ENCODE data around the gene PTGIS.

PTGIS gene

GRCh38 chr20:49484180-49485140, 83.5 kb downstream of the PTGIS start:
- TF ChIP-seq, protein P1, sequence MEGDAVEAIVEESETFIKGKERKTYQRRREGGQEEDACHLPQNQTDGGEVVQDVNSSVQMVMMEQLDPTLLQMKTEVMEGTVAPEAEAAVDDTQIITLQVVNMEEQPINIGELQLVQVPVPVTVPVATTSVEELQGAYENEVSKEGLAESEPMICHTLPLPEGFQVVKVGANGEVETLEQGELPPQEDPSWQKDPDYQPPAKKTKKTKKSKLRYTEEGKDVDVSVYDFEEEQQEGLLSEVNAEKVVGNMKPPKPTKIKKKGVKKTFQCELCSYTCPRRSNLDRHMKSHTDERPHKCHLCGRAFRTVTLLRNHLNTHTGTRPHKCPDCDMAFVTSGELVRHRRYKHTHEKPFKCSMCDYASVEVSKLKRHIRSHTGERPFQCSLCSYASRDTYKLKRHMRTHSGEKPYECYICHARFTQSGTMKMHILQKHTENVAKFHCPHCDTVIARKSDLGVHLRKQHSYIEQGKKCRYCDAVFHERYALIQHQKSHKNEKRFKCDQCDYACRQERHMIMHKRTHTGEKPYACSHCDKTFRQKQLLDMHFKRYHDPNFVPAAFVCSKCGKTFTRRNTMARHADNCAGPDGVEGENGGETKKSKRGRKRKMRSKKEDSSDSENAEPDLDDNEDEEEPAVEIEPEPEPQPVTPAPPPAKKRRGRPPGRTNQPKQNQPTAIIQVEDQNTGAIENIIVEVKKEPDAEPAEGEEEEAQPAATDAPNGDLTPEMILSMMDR (IDR thresholded peaks at IDR 0.05; ENCODE audit: low read depth, low read length) = peak; percentile 58
- peak overlapping the region; percentile 35 to 50 for H3K4me3 ChIP-seq (replicated peaks in 1 of 2; ENCODE audit: low read depth in 2 of 2, low read length in 2 of 2)
- peak; percentile 75 to 85 for DNase-seq (ENCODE audit: low read depth in 2 of 2)

DNA sequence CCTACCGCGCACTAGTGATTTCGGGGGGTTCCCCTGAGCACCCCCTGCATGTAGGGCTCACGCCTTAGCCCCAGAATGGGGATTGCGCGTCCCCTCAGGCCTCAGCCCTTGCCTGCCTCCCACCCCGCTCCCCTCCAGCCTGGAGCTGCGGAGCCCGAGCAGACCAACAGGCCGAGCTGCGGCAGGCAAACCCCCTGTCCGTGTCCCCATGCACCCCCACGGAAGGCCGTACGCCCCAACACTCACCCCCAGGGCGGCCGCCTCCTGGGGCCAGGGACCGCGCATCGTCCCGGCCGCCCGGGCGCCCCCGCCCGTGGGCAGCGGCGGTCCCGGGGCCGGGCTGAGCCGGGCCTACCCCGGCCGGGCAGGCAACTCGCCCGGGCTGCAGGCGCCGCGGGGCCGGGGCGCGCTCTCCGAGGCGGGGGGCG, 84.2 kb downstream of the PTGIS start:
- peak overlapping the region; percentile 15 to 37 for H3K4me3 ChIP-seq (replicated peaks in 1 of 2; ENCODE audit: low read depth in 2 of 2, low read length in 2 of 2)
- TF ChIP-seq, protein P1 (IDR thresholded peaks at IDR 0.05; ENCODE audit: low read depth, low read length) = no peak

GRCh38 chr20:49483018-49483695, 84.8 kb downstream of the PTGIS start:
- TF ChIP-seq, protein P1 (IDR thresholded peaks at IDR 0.05; ENCODE audit: low read depth, low read length) = no peak
- no peak for DNase-seq (ENCODE audit: low read depth in 2 of 2)
- H3K4me3 ChIP-seq (replicated peaks in 1 of 2; ENCODE audit: low read depth in 2 of 2, low read length in 2 of 2) = peak overlapping the region; percentile 15 to 37

More for the DNA sequence above, 84.2 kb downstream of the PTGIS start:
- DNase-seq (ENCODE audit: low read depth in 2 of 2) = no peak

- DNase-seq (ENCODE audit: low read depth in 2 of 2) = peak; percentile 41 to 61
- TF ChIP-seq, protein P1 (IDR thresholded peaks at IDR 0.05; ENCODE audit: low read depth, low read length) = no peak
- peak within 1 kb of the TSS in 1 of 2 donors; percentile 37 for H3K4me3 ChIP-seq (replicated peaks in 1 of 2; ENCODE audit: low read depth in 2 of 2, low read length in 2 of 2)
Measured at GRCh38 chr20:49482621-49483017, 85.3 kb downstream of the PTGIS start, which contains the start of gene KCNB1. TSS of gene KCNB1 (minus strand) at chr20:49482668. CDS start at chr20:49482480, 188 bp downstream.

- no peak overlapping the region for H3K4me3 ChIP-seq (replicated peaks in 1 of 2; ENCODE audit: low read depth in 2 of 2, low read length in 2 of 2)
- TF ChIP-seq, protein P1 (IDR thresholded peaks at IDR 0.05; ENCODE audit: low read depth, low read length) = no peak
- no peak for DNase-seq (ENCODE audit: low read depth in 2 of 2)
Measured at GRCh38 chr20:49482173-49482572, 85.8 kb downstream of the PTGIS start.

GRCh38 chr20:49481116-49481515, 86.8 kb downstream of the PTGIS start:
- no peak overlapping the region for H3K4me3 ChIP-seq (replicated peaks in 1 of 2; ENCODE audit: low read depth in 2 of 2, low read length in 2 of 2)
- TF ChIP-seq, protein P1 (IDR thresholded peaks at IDR 0.05; ENCODE audit: low read depth, low read length) = no peak
- no peak for DNase-seq (ENCODE audit: low read depth in 2 of 2)
